GM06990 (cell line): ENCODE results near the gene ADSS1.
A peak's percentile ranks its signal among the peaks of the same experiment; 100 is the strongest.

Experiments used
- DNase-seq: peaks from one replicate; pipeline ENCODE4 v3.0.0-alpha.2; 2011; ENCODE audit not compliant: insufficient read length; ENCODE audit errors: extremely low read depth
- H3K27me3 ChIP-seq: replicated peaks from 2 replicates; pipeline ENCODE4 v1.6.0; 2011; ENCODE audit warnings: low read length; ENCODE audit not compliant: control insufficient read depth, insufficient read depth
- H3K36me3 ChIP-seq: 2 replicates; pipeline ENCODE4 v1.5.1; 2011; ENCODE audit warnings: low read length; ENCODE audit not compliant: control insufficient read depth, insufficient read depth
- H3K4me3 ChIP-seq: replicated peaks from 2 replicates; pipeline ENCODE4 v1.5.1; 2011; ENCODE audit warnings: low read depth, mild to moderate bottlenecking, control low read depth, low read length
- TF ChIP-seq, protein P1 (sequence below): IDR thresholded peaks from 2 replicates; pipeline ENCODE4 v1.5.1; 2011; ENCODE audit warnings: low read length, control low read depth, mild to moderate bottlenecking, inconsistent platforms; ENCODE audit not compliant: insufficient read depth, poor library complexity, severe bottlenecking

Gene ADSS1

DNA sequence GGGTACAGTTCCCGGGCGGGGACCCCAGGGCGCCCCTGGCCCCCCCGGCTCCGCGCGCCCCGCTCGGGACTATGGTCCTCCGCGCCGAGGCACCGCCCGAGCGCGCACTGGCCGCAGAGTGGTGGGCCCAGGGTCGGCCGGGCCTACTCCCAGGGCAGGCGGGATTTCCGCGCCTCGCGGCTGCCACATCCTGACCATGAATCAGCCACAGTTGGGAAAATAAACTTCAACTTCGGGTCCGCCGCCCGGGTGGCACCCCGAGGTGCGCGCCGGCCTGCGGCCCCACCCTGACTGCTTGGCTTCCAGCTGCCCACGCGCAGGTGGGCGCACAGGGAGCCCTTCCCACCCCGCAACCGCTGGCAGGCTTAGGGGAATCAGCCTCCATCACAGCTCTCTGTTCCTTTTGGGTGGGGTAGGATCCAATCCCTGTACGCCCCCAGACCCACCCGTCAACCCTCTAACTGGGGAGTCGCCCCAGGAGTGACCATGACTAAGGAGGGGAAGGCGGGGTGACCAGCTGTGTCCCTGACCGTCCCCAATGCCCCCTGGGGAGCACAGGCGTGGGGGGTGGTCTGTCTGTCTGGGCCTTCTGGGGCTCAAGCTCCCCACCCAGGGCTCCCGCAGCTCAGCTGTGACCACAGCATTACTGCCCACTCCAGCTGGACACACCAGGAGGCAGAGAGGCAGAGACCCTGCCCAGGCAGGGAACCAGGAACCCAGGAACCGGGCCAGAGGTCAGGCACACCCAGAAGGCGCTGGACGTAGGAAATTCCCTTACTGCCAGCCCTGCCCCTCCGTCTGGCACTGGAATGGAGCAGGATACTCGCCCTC lies 33.9 kb upstream of the ADSS1 start:
- H3K27me3 ChIP-seq = no peaks in the 10 kb centered on the region
- peak overlapping the region; percentile 76 for H3K4me3 ChIP-seq
- TF ChIP-seq, protein P1, sequence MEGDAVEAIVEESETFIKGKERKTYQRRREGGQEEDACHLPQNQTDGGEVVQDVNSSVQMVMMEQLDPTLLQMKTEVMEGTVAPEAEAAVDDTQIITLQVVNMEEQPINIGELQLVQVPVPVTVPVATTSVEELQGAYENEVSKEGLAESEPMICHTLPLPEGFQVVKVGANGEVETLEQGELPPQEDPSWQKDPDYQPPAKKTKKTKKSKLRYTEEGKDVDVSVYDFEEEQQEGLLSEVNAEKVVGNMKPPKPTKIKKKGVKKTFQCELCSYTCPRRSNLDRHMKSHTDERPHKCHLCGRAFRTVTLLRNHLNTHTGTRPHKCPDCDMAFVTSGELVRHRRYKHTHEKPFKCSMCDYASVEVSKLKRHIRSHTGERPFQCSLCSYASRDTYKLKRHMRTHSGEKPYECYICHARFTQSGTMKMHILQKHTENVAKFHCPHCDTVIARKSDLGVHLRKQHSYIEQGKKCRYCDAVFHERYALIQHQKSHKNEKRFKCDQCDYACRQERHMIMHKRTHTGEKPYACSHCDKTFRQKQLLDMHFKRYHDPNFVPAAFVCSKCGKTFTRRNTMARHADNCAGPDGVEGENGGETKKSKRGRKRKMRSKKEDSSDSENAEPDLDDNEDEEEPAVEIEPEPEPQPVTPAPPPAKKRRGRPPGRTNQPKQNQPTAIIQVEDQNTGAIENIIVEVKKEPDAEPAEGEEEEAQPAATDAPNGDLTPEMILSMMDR = no peak
- DNase-seq = no peak
- H3K36me3 ChIP-seq = no peaks in the 10 kb centered on the region; the same call in 1 of the 2 replicates

DNA sequence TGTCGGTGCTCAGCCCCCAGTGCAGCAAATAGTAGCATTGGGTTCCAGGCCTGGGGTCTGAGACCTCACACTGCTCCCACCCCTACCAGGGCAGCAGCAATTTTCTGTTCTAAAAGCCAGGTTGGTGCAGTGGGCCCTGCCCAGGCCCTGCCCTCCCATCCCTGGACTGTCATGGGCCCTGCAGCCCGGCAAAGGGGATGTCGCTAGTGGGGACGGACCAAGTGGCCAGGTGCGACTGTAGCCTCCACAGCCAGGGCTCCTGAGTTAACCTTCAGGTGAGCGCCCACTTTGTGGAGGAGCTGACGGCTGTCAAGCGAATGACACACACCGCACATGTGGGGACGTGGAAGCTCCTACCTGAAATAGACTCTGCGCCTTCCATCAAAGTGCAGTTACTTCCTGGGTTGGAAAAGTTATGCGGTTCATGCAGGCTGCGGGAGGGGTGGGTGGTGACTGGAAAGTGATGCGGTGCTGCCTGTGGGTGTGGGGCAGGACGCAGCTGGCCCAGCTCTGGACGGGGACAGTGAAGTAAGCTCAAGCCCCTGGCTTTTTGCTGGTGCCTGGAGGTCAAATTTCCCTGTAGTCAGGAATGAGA lies 33.1 kb upstream of the ADSS1 start:
- no peak for DNase-seq
- H3K4me3 ChIP-seq = peak overlapping the region; percentile 76
- H3K36me3 ChIP-seq = no peaks in the 10 kb centered on the region; the same call in 1 of the 2 replicates
- TF ChIP-seq, protein P1 = no peak
- no peaks in the 10 kb centered on the region for H3K27me3 ChIP-seq

DNA sequence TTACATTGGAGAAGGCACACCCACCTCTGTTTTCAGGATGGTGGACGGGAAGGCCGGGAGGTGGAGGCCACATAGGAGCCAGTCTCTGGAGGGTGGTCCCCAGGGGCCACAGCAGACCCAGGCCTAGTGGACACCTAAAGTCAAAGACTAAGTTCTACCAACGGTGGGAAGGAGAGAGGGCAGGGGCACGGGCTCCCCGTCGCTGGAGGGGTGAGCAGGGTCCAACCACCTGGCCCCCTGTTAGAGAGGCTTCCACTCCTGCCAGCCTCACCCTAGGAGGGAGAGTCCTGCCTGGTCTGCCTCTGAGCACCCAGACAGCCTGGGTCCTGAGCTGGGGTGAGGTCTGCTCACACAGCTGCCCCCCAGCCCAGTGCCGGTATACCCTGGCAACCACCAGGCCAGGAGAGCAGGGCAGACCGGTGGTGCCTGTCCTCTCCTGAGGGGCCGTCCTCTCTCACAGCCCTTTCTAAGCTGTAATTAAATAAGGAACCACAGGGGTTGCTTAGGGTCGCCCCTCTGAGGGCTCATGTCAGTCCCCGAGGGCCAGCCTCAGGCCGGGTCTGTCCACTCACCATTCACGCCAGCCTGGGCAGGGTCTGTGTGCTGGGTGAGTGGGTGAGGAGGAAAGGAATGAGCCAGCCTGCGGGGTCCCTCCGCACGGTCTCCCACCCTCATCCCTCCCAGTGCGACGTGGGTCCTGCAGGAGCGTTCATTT lies 32.3 kb upstream of the ADSS1 start:
- peaks cover 2% of the 10 kb centered on the region for H3K36me3 ChIP-seq

DNA sequence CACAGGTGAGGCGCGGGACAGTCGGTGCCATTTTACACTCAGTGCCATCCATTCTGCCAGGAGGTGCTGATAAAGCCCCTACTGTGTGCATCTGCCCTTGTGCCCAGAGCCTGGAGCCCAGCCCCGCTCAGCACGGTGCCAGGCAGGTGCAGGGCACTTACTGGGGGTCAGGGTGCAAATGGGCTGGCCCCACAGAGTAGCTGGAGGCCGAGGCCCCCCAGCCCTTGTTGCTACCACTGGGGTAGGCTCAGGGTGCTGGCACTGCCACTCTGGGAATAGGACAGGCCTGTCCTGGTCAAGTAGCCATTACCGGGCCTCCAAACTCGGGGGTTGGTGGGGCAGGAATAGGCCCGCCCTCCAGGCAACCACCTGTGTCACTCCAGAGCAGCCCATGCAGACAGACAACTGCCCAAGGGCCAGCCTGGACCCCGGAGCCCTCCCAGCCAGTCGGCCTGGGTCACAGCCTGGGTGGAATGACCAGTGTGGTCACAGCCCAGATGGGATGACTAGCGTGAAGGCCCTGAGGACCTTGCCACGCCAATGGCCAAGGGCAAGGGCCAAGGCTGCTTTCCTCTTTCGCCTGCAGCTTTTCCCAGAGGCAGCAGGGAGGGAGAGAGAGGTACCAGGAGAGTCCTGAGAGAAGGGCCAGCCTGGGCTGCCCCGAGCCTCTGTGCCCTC lies 31.6 kb upstream of the ADSS1 start:
- H3K36me3 ChIP-seq = peaks cover 2% of the 10 kb centered on the region
- H3K4me3 ChIP-seq = no peak overlapping the region
- TF ChIP-seq, protein P1 = no peak

More for the DNA sequence above, 32.3 kb upstream of the ADSS1 start:
- no peaks in the 10 kb centered on the region for H3K27me3 ChIP-seq
- no peak for DNase-seq
- no peak overlapping the region for H3K4me3 ChIP-seq
- TF ChIP-seq, protein P1 = no peak

DNA sequence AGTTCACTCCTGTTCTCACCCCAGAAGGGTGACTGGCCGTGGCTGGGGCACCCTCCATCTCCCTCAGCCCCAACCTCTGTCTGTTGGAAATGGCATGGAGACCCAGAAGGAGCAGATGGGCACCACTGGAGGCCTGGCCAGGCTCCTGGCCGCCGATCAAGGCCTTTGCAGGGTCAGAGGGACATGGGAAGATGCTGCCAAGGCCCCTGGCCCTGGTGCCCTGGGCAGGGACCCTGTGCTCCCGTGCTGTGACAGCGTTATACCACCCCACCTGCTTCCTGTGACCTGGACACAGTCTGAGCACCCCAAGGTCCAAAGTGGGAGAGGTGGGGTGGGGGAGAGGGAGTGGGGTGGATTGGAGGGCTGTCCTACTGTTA lies 31.1 kb upstream of the ADSS1 start:
- DNase-seq = no peak
- Histone ChIP-seq H3K4me3 (no peak overlapping the region), H3K36me3 (peaks cover 2% of the 10 kb centered on the region)

More for the DNA sequence above, 31.6 kb upstream of the ADSS1 start:
- DNase-seq = no peak
- no peaks in the 10 kb centered on the region for H3K27me3 ChIP-seq

More for the DNA sequence above, 31.1 kb upstream of the ADSS1 start:
- TF ChIP-seq, protein P1 = no peak
- no peaks in the 10 kb centered on the region for H3K27me3 ChIP-seq
